ENCODE data around the gene GRK2. TPM values are rescaled to one million over a fixed set of nuclear protein-coding genes. Genes with fewer than 3 reads are reported as not detected.
A peak's percentile ranks its signal among the peaks of the same experiment; 100 is the strongest.

The GRK2 gene
- total and polyA plus RNA-seq, 9 of the 15 experiments (the other 6 are each of a cell fraction or from before 2014, with no cell fraction given) = 0.24 to 95.8 (median 56.5) TPM

- DNase-seq (ENCODE audit: extremely low read depth in 1 of 4, low spot score in 3 of 4) (peak; percentile 80 to 89 (median 84)), ATAC-seq (peak; percentile 81), FAIRE-seq (peak; percentile 99)
- H4K20me1 ChIP-seq (replicated peaks; ENCODE audit: control insufficient read depth, insufficient read depth, low read length) = no peaks in the 10 kb centered on the region
- H3K9me1 ChIP-seq (ENCODE audit: control insufficient read depth, insufficient read depth, low read length) = peaks cover 3% of the 10 kb centered on the region
- H3K4me3 ChIP-seq = no peak overlapping the region
- H3K36me3 ChIP-seq (ENCODE audit: control insufficient read depth, insufficient read depth, low read length) = peaks cover 7% of the 10 kb centered on the region; the same call in 2 of the 3 replicates
- peaks cover 18% of the 10 kb centered on the region for H3K79me2 ChIP-seq (ENCODE audit: control insufficient read depth, insufficient read depth, low read length)
- CTCF ChIA-PET (ENCODE audit: low intra/inter-chr PET ratio) = interaction anchor here (0.7 to 1.7 kb wide), 4 partner anchors 26 to 121 kb away, joined by 3 to 7 read pairs (median 5); no protein-coding TSS in a partner anchor
- H3K9me3 ChIP-seq (replicated peaks; ENCODE audit: control insufficient read depth, insufficient read depth, low read depth, low read length) = no peaks in the 10 kb centered on the region
- no peaks in the 10 kb centered on the region for H3K27me3 ChIP-seq (ENCODE audit: control insufficient read depth in 2 of 2, insufficient read depth in 2 of 2, low read length in 2 of 2)
- peak overlapping the region; percentile 70 for H3K27ac ChIP-seq (ENCODE audit: extremely low read depth, low read depth, low read length)
- in situ Hi-C loops (cut with MboI) (loop anchor here (5.0 kb wide), 1 partner anchor 119 kb away; no protein-coding TSS in a partner anchor), intact Hi-C loops (cut with micrococcal nuclease) (loop anchor here (1.0 to 5.0 kb wide), 3 partner anchors 54 to 181 kb away; no protein-coding TSS in a partner anchor)
- H2AFZ ChIP-seq (ENCODE audit: low read depth, low read length) = peak overlapping the region; percentile 96
- no TSS peak for BruUV-seq (replicated peaks)
- H3K4me2 ChIP-seq (ENCODE audit: insufficient read depth, low read length) = peak overlapping the region; percentile 73
- POLR2A ChIA-PET = interaction anchor here (0.8 to 1.8 kb wide), 9 partner anchors 9 to 172 kb away, joined by 3 to 9 read pairs (median 4); no protein-coding TSS in a partner anchor
- H3K4me1 ChIP-seq (replicated peaks in 1 of 2; ENCODE audit: control insufficient read depth in 2 of 2, insufficient read depth in 2 of 2, low read length in 2 of 2) = peaks cover 28 to 47% of the 10 kb centered on the region in 2 experiments
- H3K9ac ChIP-seq (ENCODE audit: insufficient read depth in 1 of 2, low read depth in 2 of 2, low read length in 2 of 2) = peak overlapping the region; percentile 28 to 56; a peak in 2 of 4 replicates
- WGBS (ENCODE audit: insufficient coverage, low coverage, missing lambda C conversion rate) = 54% methylated on average over 21 of the region's 22 CpGs
- no peak; the same call in 1 of the 2 replicates for TF ChIP-seq EHMT2 (IDR thresholded peaks at IDR 0.05)
- TF ChIP-seq HMBOX1 (IDR thresholded peaks at IDR 0.05) = no peak
- TF ChIP-seq ESRRA (IDR thresholded peaks at IDR 0.05; ENCODE audit: borderline replicate concordance, low read depth) = peak; percentile 43; the same call in 1 of the 2 replicates
- TF ChIP-seq PCBP1 (IDR thresholded peaks at IDR 0.05; ENCODE audit: low read depth, low read length, poor library complexity, severe bottlenecking) = no peak
- TF ChIP-seq BHLHE40 (IDR thresholded peaks at IDR 0.05; ENCODE audit: low read length) = peak; percentile 11; the same call in 1 of the 2 replicates
- TF ChIP-seq MYC (IDR thresholded peaks at IDR 0.05; ENCODE audit: low read depth, low read length) = 0 out of 2 replicates have a peak, but pooled peaks have one; percentile 18
- TF ChIP-seq MYC (CRISPR knock-in tag; IDR thresholded peaks at IDR 0.05; ENCODE audit: borderline replicate concordance, low read depth) = no peak
- no peak for TF ChIP-seq BRD4 (IDR thresholded peaks at IDR 0.05)
- no peak for TF ChIP-seq LARP7 (IDR thresholded peaks at IDR 0.05)
- TF ChIP-seq CEBPZ (IDR thresholded peaks at IDR 0.05; ENCODE audit: borderline replicate concordance, low read depth, low read length) = no peak
- no peak for TF ChIP-seq PYGO2 (tag; IDR thresholded peaks at IDR 0.05)
- TF ChIP-seq ETV5 (CRISPR knock-in tag; IDR thresholded peaks at IDR 0.05; ENCODE audit: low read depth) = peak; percentile 99
- TF ChIP-seq U2AF2 (optimal IDR thresholded peaks at IDR 0.05; ENCODE audit: low read depth, low read length) = no peak
- TF ChIP-seq DPF2 (IDR thresholded peaks at IDR 0.05) = peak; percentile 61
- TF ChIP-seq SFPQ (IDR thresholded peaks at IDR 0.05; ENCODE audit: low read depth, low read length) = no peak
Measured at GRCh38 chr11:67262731-67263675, 3.3 kb upstream of the GRK2 start.

Data from K562 (cell line).